Astrocyte of the cerebellum (primary cell): Measurements from ENCODE around the gene FOXP1.
A peak's percentile ranks its signal among the peaks of the same experiment; 100 is the strongest.

Source experiments
- DNase-seq: peaks from one replicate; pipeline ENCODE4 v3.0.0-alpha.2; 2011; ENCODE audit warnings: low read depth
- H3K4me3 ChIP-seq: 2 replicates; pipeline ENCODE4 v1.5.1; 2011; ENCODE audit warnings: mild to moderate bottlenecking, low read depth, low read length, moderate library complexity
- CTCF ChIP-seq: IDR thresholded peaks from 2 replicates; pipeline ENCODE4 v1.5.1; 2012; ENCODE audit warnings: low read length, low read depth, moderate library complexity, mild to moderate bottlenecking; ENCODE audit errors: missing control alignments
- in situ Hi-C: cut with HindIII; loops from 2 replicates; pipeline ENCODE4 v1.10.0; 2017; ENCODE audit warnings: low sequenced_read_pairs

The FOXP1 gene

GRCh38 chr3:71075494-71075893 lies 508.0 kb downstream of the FOXP1 start:
- H3K4me3 ChIP-seq, result no peak overlapping the region
- no peak for TF ChIP-seq CTCF
- DNase-seq, result no peak
- in situ Hi-C loops, result no loop called here

GRCh38 chr3:71074423-71074822 lies 509.1 kb downstream of the FOXP1 start:
- DNase-seq, result no peak
- TF ChIP-seq CTCF, result no peak
- in situ Hi-C loops, result no loop called here
- H3K4me3 ChIP-seq, result no peak overlapping the region

- H3K4me3 ChIP-seq, result no peak overlapping the region
- in situ Hi-C loops, result no loop called here
- TF ChIP-seq CTCF, result no peak
- DNase-seq, result no peak
Measured at GRCh38 chr3:71072986-71073385, 510.5 kb downstream of the FOXP1 start.

GRCh38 chr3:71072287-71072686 lies 511.2 kb downstream of the FOXP1 start:
- H3K4me3 ChIP-seq, result no peak overlapping the region
- no peak for TF ChIP-seq CTCF
- in situ Hi-C loops, result no loop called here
- no peak for DNase-seq

GRCh38 chr3:71070497-71071463 lies 512.7 kb downstream of the FOXP1 start:
- no peak for TF ChIP-seq CTCF
- DNase-seq, result no peak
- in situ Hi-C loops, result no loop called here
- no peak overlapping the region for H3K4me3 ChIP-seq

GRCh38 chr3:71069797-71070196 lies 513.7 kb downstream of the FOXP1 start:
- in situ Hi-C loops, result no loop called here
- TF ChIP-seq CTCF, result peak; percentile 22
- no peak for DNase-seq
- no peak overlapping the region for H3K4me3 ChIP-seq
